OCI-LY1 (cell line): ENCODE measurements around the gene CSMD2.

Experiments used
- EZH2 ChIP-seq: fragments of 200-600 bp; sonication (generic), shearing (Covaris generic); IDR thresholded peaks from 2 replicates; pipeline ENCODE4 v1.8.0; 2017; ENCODE audit warnings: borderline replicate concordance, mixed run types, mild to moderate bottlenecking, antibody characterized with exemption, low read length, moderate library complexity, mixed read lengths
- TF ChIP-seq, protein P1 (sequence below): fragments of 200-600 bp; sonication (generic), shearing (Covaris generic); IDR thresholded peaks from 2 replicates; pipeline ENCODE4 v1.5.1; 2017; ENCODE audit warnings: mild to moderate bottlenecking, antibody characterized with exemption, low read length, moderate library complexity, mixed read lengths

- TF ChIP-seq, protein P1, sequence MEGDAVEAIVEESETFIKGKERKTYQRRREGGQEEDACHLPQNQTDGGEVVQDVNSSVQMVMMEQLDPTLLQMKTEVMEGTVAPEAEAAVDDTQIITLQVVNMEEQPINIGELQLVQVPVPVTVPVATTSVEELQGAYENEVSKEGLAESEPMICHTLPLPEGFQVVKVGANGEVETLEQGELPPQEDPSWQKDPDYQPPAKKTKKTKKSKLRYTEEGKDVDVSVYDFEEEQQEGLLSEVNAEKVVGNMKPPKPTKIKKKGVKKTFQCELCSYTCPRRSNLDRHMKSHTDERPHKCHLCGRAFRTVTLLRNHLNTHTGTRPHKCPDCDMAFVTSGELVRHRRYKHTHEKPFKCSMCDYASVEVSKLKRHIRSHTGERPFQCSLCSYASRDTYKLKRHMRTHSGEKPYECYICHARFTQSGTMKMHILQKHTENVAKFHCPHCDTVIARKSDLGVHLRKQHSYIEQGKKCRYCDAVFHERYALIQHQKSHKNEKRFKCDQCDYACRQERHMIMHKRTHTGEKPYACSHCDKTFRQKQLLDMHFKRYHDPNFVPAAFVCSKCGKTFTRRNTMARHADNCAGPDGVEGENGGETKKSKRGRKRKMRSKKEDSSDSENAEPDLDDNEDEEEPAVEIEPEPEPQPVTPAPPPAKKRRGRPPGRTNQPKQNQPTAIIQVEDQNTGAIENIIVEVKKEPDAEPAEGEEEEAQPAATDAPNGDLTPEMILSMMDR, result no peak
- no peak for TF ChIP-seq EZH2
These were observed 204.7 kb downstream of the CSMD2 start for GRCh38 chr1:33960188-33960895.
